ENCODE results near the gene PRKN.

Gene PRKN

DNA sequence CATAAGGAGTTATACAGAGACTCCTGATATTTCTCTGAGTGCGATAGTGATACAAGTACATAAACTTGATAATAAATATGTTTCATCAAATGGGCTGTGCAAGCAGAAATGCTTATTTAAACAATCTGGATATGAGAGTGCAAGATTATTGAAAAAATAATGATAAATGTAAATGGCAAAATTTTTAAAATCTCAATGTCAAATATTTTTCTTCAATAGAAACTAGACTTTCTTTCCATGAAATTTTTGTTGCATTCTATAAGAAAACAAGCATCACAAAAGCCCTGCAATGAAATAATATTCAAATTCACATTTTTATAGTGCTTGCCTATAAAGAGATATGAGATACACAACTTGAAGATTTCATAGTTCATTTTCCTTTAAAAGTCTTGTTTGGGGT, 2.9 kb upstream of the PRKN start:
- Histone ChIP-seq H3K9ac (ENCODE audit: low read length) (no peak overlapping the region), H3K9me3 (ENCODE audit: control insufficient read depth, insufficient read depth, low read depth, low read length) (no peaks in the 10 kb centered on the region), H3K27ac (ENCODE audit: low read depth, low read length) (no peak overlapping the region), H3K4me1 (ENCODE audit: control insufficient read depth, insufficient read depth, low read length) (peaks cover 11% of the 10 kb centered on the region), H3K36me3 (ENCODE audit: control insufficient read depth, insufficient read depth, low read length) (no peaks in the 10 kb centered on the region), H3K4me3 (ENCODE audit: low read depth, low read length) (no peak overlapping the region), H3K27me3 (ENCODE audit: control insufficient read depth, insufficient read depth, low read length) (peaks cover 5% of the 10 kb centered on the region; the same call in 1 of the 2 replicates)

DNA sequence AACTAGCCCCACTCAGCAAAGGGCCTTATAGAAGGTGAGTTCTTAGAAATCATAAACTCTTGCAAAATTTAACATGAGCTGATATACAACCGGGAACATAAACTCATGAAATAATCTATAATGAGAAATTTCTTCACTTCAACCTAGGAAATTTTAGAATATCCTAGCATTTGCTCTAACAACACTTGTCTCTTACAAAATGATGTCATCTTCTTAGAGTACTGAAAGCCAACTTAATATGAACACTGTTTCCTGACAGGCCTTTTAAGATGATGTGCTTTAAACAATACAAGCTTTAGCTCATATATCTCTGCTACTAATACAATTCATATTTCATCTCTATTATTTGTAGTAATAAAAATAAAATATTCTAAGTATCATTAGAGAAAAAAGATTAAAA, 1.1 kb upstream of the PRKN start:
- H3K27ac ChIP-seq (ENCODE audit: low read depth, low read length), result no peak overlapping the region
- H3K9ac ChIP-seq (ENCODE audit: low read length), result no peak overlapping the region
- peaks cover 11% of the 10 kb centered on the region for H3K4me1 ChIP-seq (ENCODE audit: control insufficient read depth, insufficient read depth, low read length)
- H3K27me3 ChIP-seq (ENCODE audit: control insufficient read depth, insufficient read depth, low read length), result peaks cover 5% of the 10 kb centered on the region; the same call in 1 of the 2 replicates
- no peak overlapping the region for H3K4me3 ChIP-seq (ENCODE audit: low read depth, low read length)
- no peaks in the 10 kb centered on the region for H3K9me3 ChIP-seq (ENCODE audit: control insufficient read depth, insufficient read depth, low read depth, low read length)
- no peaks in the 10 kb centered on the region for H3K36me3 ChIP-seq (ENCODE audit: control insufficient read depth, insufficient read depth, low read length)

DNA sequence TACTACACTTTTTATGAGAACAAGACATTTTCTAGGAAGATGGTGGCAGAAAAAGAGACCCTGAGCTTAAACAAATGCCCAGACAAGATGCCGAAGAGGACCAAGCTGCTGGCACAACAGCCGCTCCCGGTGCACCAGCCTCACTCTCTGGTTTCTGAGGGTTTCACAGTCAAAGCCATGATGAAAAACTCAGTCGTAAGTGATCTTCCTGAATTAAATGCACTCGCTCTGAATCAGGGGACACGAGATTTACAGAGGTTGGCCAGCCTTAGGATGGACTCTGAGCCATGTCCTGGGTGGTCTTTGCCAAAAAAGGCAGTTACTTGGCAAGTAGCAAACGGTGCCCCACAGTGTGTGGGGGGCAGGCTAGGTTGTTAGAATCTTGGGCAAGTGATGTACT, 631 bp upstream of the PRKN start:
- Histone ChIP-seq H3K27me3 (ENCODE audit: control insufficient read depth, insufficient read depth, low read length) (peaks cover 5% of the 10 kb centered on the region; the same call in 1 of the 2 replicates), H3K4me1 (ENCODE audit: control insufficient read depth, insufficient read depth, low read length) (peaks cover 13% of the 10 kb centered on the region), H3K4me3 (ENCODE audit: low read depth, low read length) (peak overlapping the region; percentile 43), H3K27ac (ENCODE audit: low read depth, low read length) (no peak overlapping the region), H3K9ac (ENCODE audit: low read length) (no peak overlapping the region), H3K36me3 (ENCODE audit: control insufficient read depth, insufficient read depth, low read length) (no peaks in the 10 kb centered on the region), H3K9me3 (ENCODE audit: control insufficient read depth, insufficient read depth, low read depth, low read length) (no peaks in the 10 kb centered on the region)

DNA sequence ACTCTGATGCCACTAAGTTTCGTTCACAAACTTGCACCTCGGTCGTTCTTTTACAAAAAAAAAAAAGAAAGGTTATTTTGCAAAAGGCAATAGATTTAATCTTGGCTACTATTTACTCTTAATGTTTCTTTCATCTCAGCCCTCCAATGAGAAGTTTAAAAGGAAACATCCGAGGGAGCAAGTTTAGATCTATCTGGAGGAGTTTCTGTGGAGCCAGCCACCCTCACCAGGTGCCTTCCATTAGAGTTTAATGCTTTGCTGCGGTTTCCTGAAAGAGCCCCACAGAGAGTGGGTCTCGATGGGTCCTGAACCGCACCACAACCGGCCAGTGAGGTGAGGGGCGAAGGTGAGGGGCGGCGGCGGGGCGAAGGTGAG, 632 bp downstream of the PRKN start:
- Histone ChIP-seq H3K9ac (ENCODE audit: low read length) (no peak overlapping the region), H3K4me3 (ENCODE audit: low read depth, low read length) (peak overlapping the region; percentile 86), H3K36me3 (ENCODE audit: control insufficient read depth, insufficient read depth, low read length) (no peaks in the 10 kb centered on the region), H3K4me1 (ENCODE audit: control insufficient read depth, insufficient read depth, low read length) (peaks cover 14% of the 10 kb centered on the region), H3K27me3 (ENCODE audit: control insufficient read depth, insufficient read depth, low read length) (peaks cover 5% of the 10 kb centered on the region; the same call in 1 of the 2 replicates), H3K9me3 (ENCODE audit: control insufficient read depth, insufficient read depth, low read depth, low read length) (no peaks in the 10 kb centered on the region), H3K27ac (ENCODE audit: low read depth, low read length) (no peak overlapping the region)

DNA sequence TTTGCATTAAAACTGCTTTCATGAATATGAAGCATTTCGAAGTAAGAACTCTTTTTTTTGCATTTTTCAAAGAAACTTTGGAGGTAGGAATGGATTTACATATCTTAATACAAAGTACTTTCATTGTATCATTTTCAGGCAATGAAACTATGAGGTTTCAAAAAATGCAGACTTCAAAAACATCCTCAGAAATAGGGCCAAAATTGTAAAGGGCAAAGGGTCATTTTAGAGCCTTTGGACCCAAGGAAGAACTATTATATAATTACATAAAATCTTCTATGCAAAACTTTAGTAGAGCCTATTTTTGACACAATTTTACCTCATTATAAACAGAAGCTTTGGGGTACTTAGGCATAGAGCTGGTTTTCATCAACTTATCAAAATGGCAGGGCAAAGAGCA, 4.9 kb downstream of the PRKN start:
- H3K27ac ChIP-seq (ENCODE audit: low read depth, low read length), result no peak overlapping the region

DNA sequence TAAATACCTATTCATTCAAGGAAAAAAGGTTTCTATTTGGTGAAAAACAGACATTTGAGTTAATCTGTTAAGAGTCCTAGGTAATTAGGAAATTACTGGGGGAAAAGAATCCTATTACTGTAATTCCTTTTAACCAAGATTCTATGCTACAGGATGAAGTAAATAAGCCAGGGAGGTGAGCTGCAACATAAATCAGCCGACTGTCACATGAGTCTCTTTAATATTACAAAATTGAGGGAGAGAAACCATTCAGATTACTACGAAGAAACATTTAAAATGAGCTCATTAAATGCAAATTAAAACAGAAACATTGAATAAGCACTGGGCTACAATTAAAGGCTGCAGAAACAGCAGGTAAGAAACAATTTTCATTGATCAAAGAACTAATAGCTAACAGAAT, 5.3 kb downstream of the PRKN start:
- Histone ChIP-seq H3K9me3 (ENCODE audit: control insufficient read depth, insufficient read depth, low read depth, low read length) (0 out of 2 replicates have a peak, but pooled peaks cover 1% of the 10 kb centered on the region), H3K9ac (ENCODE audit: low read length) (no peak overlapping the region), H3K36me3 (ENCODE audit: control insufficient read depth, insufficient read depth, low read length) (no peaks in the 10 kb centered on the region), H3K4me1 (ENCODE audit: control insufficient read depth, insufficient read depth, low read length) (peaks cover 11% of the 10 kb centered on the region; the same call in 1 of the 2 replicates), H3K27ac (ENCODE audit: low read depth, low read length) (no peak overlapping the region), H3K4me3 (ENCODE audit: low read depth, low read length) (no peak overlapping the region), H3K27me3 (ENCODE audit: control insufficient read depth, insufficient read depth, low read length) (peaks cover 5% of the 10 kb centered on the region; the same call in 1 of the 2 replicates)

More for the DNA sequence above, 4.9 kb downstream of the PRKN start:
- Histone ChIP-seq H3K4me3 (ENCODE audit: low read depth, low read length) (no peak overlapping the region), H3K9ac (ENCODE audit: low read length) (no peak overlapping the region), H3K27me3 (ENCODE audit: control insufficient read depth, insufficient read depth, low read length) (peaks cover 5% of the 10 kb centered on the region; the same call in 1 of the 2 replicates), H3K4me1 (ENCODE audit: control insufficient read depth, insufficient read depth, low read length) (peaks cover 11% of the 10 kb centered on the region; the same call in 1 of the 2 replicates), H3K9me3 (ENCODE audit: control insufficient read depth, insufficient read depth, low read depth, low read length) (no peaks in the 10 kb centered on the region), H3K36me3 (ENCODE audit: control insufficient read depth, insufficient read depth, low read length) (no peaks in the 10 kb centered on the region)

DNA sequence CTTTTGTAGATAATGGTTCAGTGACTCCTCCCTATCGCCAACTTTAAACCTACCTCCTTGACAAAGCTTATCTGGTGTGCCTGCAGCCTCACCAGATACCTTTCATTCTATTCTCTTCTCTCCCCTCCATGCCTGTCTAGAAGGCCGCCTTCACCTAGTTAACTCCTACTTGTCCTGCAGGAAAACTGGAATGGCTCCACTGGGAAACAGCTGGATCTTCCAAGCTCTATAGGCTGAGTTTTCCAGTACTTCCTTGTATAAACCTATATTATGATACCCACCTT, 6.2 kb downstream of the PRKN start:
- Histone ChIP-seq H3K27ac (ENCODE audit: low read depth, low read length) (no peak overlapping the region), H3K27me3 (ENCODE audit: control insufficient read depth, insufficient read depth, low read length) (no peaks in the 10 kb centered on the region), H3K4me1 (ENCODE audit: control insufficient read depth, insufficient read depth, low read length) (peaks cover 6% of the 10 kb centered on the region; the same call in 1 of the 2 replicates), H3K4me3 (ENCODE audit: low read depth, low read length) (no peak overlapping the region), H3K9me3 (ENCODE audit: control insufficient read depth, insufficient read depth, low read depth, low read length) (peaks cover 7% of the 10 kb centered on the region), H3K36me3 (ENCODE audit: control insufficient read depth, insufficient read depth, low read length) (no peaks in the 10 kb centered on the region), H3K9ac (ENCODE audit: low read length) (no peak overlapping the region)

DNA sequence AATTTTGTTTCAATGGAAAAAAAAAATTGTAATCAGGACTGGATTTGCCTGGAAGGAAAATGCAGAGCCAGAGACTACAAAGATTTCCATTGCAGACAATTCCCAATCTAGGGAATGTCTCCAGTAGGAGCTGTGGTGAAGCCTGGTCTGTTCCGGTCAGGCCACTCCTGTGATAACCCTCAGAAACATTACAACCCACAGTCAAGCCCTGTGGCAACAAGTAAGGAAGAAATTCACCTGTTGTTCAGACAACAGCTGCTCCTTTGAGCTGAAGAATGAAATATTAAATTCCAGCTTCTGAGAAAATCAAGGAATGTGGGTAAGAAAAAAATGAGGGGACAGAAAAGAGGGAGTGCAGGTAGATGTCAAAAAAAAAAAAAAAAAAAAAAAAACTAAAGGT, 8.0 kb downstream of the PRKN start:
- H3K4me1 ChIP-seq (ENCODE audit: control insufficient read depth, insufficient read depth, low read length), result peaks cover 11% of the 10 kb centered on the region
- no peaks in the 10 kb centered on the region for H3K36me3 ChIP-seq (ENCODE audit: control insufficient read depth, insufficient read depth, low read length)
- no peak overlapping the region for H3K4me3 ChIP-seq (ENCODE audit: low read depth, low read length)
- no peak overlapping the region for H3K27ac ChIP-seq (ENCODE audit: low read depth, low read length)
- H3K9ac ChIP-seq (ENCODE audit: low read length), result no peak overlapping the region
- H3K9me3 ChIP-seq (ENCODE audit: control insufficient read depth, insufficient read depth, low read depth, low read length), result peaks cover 7% of the 10 kb centered on the region
- no peaks in the 10 kb centered on the region for H3K27me3 ChIP-seq (ENCODE audit: control insufficient read depth, insufficient read depth, low read length)

DNA sequence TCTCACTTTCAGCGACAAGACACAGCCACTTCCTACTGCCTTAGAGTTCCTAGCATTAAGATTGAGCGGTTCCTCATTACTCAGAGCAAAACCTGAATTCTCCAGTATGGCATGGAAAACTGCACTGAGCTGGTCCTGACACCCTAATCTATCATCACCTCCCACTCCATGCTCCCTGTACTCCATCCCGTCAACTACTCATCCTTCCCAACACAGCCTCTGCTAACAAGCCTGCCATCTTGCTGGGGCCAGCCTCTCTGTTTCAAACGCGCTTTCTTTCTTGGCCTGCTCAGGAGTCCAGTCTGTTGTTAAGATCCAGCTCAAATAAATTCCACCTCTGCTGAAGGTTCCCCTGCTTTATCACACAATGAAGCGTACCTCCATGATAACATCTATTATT, 12.0 kb downstream of the PRKN start:
- Histone ChIP-seq H3K9me3 (ENCODE audit: control insufficient read depth, insufficient read depth, low read depth, low read length) (peaks cover 7% of the 10 kb centered on the region), H3K27me3 (ENCODE audit: control insufficient read depth, insufficient read depth, low read length) (no peaks in the 10 kb centered on the region)

DNA sequence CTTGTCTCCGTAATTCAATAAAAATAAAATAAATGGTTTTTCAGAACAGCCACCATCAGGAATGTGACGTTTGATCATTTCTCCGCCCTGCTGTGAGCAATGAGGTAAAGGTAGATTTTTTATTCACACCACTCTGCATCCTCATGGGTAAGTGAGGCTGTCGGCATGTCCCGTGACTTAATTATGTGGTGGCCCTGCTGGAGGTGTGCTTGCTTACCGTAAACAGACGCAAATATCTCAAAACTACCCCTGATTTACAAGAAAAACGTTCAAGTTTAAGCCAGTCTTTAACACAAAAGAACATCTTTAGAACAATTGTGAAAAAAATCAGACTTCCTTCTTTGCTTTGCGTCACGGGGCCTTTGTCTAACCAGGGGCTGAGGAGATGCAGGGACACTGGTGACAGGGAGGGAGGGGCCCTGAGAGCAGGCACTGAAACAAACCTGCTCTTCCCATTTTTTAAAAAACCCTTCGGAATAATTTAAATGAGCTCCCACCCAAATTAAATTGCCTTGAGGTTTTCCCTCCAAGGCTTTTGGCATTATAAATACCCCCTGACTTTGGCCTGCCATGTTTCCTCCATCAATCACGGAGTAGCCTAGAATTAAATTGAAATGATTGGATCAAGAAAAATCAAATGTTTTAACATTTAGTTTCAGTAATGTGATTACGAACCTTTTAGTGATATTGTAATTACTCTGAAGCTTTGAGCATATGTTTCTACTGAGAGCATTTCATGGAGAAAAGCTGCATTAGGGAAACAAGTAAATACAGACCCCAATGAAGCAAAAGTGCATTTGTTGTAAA, 13.4 kb downstream of the PRKN start:
- H3K4me1 ChIP-seq (ENCODE audit: control insufficient read depth, insufficient read depth, low read length), result peaks cover 14% of the 10 kb centered on the region; the same call in 1 of the 2 replicates
- H3K36me3 ChIP-seq (ENCODE audit: control insufficient read depth, insufficient read depth, low read length), result no peaks in the 10 kb centered on the region
- H3K9me3 ChIP-seq (ENCODE audit: control insufficient read depth, insufficient read depth, low read depth, low read length), result peaks cover 7% of the 10 kb centered on the region
- H3K27ac ChIP-seq (ENCODE audit: low read depth, low read length), result no peak overlapping the region
- H3K4me3 ChIP-seq (ENCODE audit: low read depth, low read length), result no peak overlapping the region
- no peaks in the 10 kb centered on the region for H3K27me3 ChIP-seq (ENCODE audit: control insufficient read depth, insufficient read depth, low read length)
- H3K9ac ChIP-seq (ENCODE audit: low read length), result no peak overlapping the region

More for the DNA sequence above, 12.0 kb downstream of the PRKN start:
- H3K9ac ChIP-seq (ENCODE audit: low read length), result no peak overlapping the region
- H3K36me3 ChIP-seq (ENCODE audit: control insufficient read depth, insufficient read depth, low read length), result no peaks in the 10 kb centered on the region
- no peak overlapping the region for H3K27ac ChIP-seq (ENCODE audit: low read depth, low read length)
- peaks cover 14% of the 10 kb centered on the region for H3K4me1 ChIP-seq (ENCODE audit: control insufficient read depth, insufficient read depth, low read length)
- H3K4me3 ChIP-seq (ENCODE audit: low read depth, low read length), result no peak overlapping the region

DNA sequence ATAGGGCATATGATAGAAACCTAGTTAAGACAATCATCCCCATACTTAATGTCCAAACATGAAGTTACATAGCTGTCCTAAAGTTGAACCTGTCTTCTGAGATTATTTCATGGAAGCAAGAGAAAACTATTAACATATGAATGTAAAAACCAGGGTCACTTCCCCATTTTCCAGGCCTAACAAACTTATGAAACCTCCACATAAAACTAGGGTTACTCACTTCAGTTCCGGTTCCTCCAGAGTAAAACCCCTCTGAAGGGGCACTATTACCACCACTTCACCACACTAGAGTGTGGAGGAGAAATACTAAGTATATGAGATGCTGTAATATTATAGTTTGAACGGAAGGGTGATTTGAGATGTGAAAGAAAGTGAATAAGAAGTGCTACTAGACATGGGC, 14.9 kb downstream of the PRKN start:
- H3K4me1 ChIP-seq (ENCODE audit: control insufficient read depth, insufficient read depth, low read length), result peaks cover 11% of the 10 kb centered on the region; the same call in 1 of the 2 replicates
- no peak overlapping the region for H3K4me3 ChIP-seq (ENCODE audit: low read depth, low read length)
- no peak overlapping the region for H3K27ac ChIP-seq (ENCODE audit: low read depth, low read length)
- H3K9me3 ChIP-seq (ENCODE audit: control insufficient read depth, insufficient read depth, low read depth, low read length), result peaks cover 13% of the 10 kb centered on the region
- H3K36me3 ChIP-seq (ENCODE audit: control insufficient read depth, insufficient read depth, low read length), result no peaks in the 10 kb centered on the region
- H3K27me3 ChIP-seq (ENCODE audit: control insufficient read depth, insufficient read depth, low read length), result no peaks in the 10 kb centered on the region
- no peak overlapping the region for H3K9ac ChIP-seq (ENCODE audit: low read length)

Measured in HUES6 (cell line).